Fibroblast of lung (primary cell): ENCODE data around the gene STK11.

ENCODE experiments used
- CTCF ChIP-seq, 2 donors: IDR thresholded peaks in 1 of 2; conservative IDR thresholded peaks in 1 of 2; 1 replicate in 1 of 2; 2 replicates in 1 of 2; pipeline ENCODE4 v1.5.1; 2011 to 2012; ENCODE audit warnings: low read length in 2 of 2, control low read depth in 1 of 2, inconsistent platforms in 1 of 2, low read depth in 1 of 2, mild to moderate bottlenecking in 1 of 2
- EZH2 ChIP-seq: IDR thresholded peaks from 2 replicates; pipeline ENCODE4 v1.5.1; 2012; ENCODE audit warnings: low read length, control low read depth, mild to moderate bottlenecking; ENCODE audit errors: missing control alignments

DNA sequence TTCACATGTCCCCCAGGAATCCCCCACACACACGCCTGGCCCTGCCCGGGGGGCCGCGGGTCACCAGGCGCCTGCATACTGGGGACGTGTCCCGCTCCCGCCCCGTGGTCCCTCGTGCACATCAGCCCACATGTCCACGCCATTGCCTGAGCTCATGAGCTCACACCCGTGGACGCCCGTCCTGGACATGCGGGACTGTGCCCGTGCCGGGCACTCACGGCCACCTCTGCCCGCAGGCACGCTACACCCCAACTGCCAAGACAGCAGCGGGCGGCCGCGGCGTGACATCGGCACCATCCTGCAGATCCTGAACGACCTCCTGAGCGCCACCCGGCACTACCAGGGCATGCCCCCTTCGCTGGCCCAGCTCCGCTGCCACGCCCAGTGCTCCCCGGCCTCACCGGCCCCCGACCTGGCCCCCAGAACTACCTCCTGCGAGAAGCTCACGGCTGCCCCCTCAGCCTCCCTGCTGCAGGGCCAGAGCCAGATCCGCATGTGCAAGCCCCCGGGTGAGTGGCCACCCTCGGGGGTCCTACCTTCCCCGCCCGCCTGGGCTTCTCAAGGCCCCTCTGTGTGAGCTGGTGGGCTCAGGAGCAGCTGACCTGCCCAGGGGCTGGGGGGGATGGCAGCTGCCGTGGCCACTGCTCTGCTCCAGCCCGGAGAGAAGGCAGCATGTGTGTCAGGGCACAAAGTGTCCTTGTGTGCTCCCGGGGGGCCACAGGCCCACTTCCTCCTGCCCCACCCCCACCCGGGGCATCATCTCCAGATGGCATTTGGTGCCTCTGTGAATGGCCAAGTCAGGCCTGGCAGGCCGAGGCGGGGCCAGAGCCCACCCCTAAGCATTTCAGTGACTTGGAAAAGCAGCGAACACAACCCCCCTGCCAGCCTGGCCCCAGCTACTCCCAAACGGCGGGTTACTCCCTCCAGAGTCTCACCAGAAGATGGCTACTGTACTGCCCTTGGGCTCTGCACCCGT, 49.9 kb downstream of the STK11 start:
- TF ChIP-seq CTCF (conservative IDR thresholded peaks at IDR 0.05 in 1 of 2, IDR thresholded peaks at IDR 0.05 in 1 of 2; ENCODE audit: low read depth in 1 of 2, low read length in 2 of 2) (no peak), EZH2 (no peak)
